ENCODE data around the gene CSK. TPM values are rescaled to one million over a fixed set of nuclear protein-coding genes. Genes with fewer than 3 reads are reported as not detected.
"Not testable (repeated sequence)": the region's sequence is repeated elsewhere in the genome, so short reads cannot be mapped to it uniquely, and the experiment has no call there.

Gene CSK
- total RNA-seq, 1 donor from 2014 or later, result 83.8 TPM

- ATAC-seq, result no peak
Observed at GRCh38 chr15:74785194-74786032, 3.5 kb downstream of the CSK start.

GRCh38 chr15:74786081-74786480 lies 4.2 kb downstream of the CSK start:
- ATAC-seq; H3K27me3 ChIP-seq (ENCODE audit: low read depth); DNase-seq; H3K9me3 ChIP-seq; H3K36me3 ChIP-seq; intact Hi-C loops (cut with DNase I): not testable (repeated sequence)
- Histone ChIP-seq H3K4me1 (peaks cover 90% of the 10 kb centered on the region), H3K27ac (peak overlapping the region; percentile 85), H3K4me3 (peak overlapping the region; percentile 44)

More at GRCh38 chr15:74785194-74786032, 3.5 kb downstream of the CSK start:
- H3K4me1 ChIP-seq, result peaks cover 89% of the 10 kb centered on the region
- no peaks in the 10 kb centered on the region for H3K27me3 ChIP-seq (ENCODE audit: low read depth)
- H3K36me3 ChIP-seq, result no peaks in the 10 kb centered on the region
- TF ChIP-seq CTCF (IDR thresholded peaks at IDR 0.05), result no peak
- DNase-seq, result no peak
- H3K9me3 ChIP-seq, result no peaks in the 10 kb centered on the region
- H3K4me3 ChIP-seq, result peak overlapping the region; percentile 77
- peak overlapping the region; percentile 83 for H3K27ac ChIP-seq
- intact Hi-C loops (cut with DNase I), result no loop called here

- no peak for TF ChIP-seq CTCF (IDR thresholded peaks at IDR 0.05)
- peaks cover 90% of the 10 kb centered on the region for H3K4me1 ChIP-seq
- peak overlapping the region; percentile 44 for H3K4me3 ChIP-seq
- H3K9me3 ChIP-seq, result no peaks in the 10 kb centered on the region
- H3K27ac ChIP-seq, result peak overlapping the region; percentile 85
- no peaks in the 10 kb centered on the region for H3K36me3 ChIP-seq
- intact Hi-C loops (cut with DNase I), result no loop called here
- ATAC-seq (no peak), DNase-seq (no peak)
- H3K27me3 ChIP-seq (ENCODE audit: low read depth), result no peaks in the 10 kb centered on the region
Observed at GRCh38 chr15:74786551-74787165, 4.8 kb downstream of the CSK start.

- peaks cover 97% of the 10 kb centered on the region for H3K4me1 ChIP-seq
- peak overlapping the region; percentile 44 for H3K4me3 ChIP-seq
- intact Hi-C loops (cut with DNase I), result no loop called here
- H3K9me3 ChIP-seq, result no peaks in the 10 kb centered on the region
- TF ChIP-seq CTCF (IDR thresholded peaks at IDR 0.05), result peak; percentile 54
- peak; percentile 75 to 85 for ATAC-seq
- H3K36me3 ChIP-seq, result no peaks in the 10 kb centered on the region
- DNase-seq, result peak; percentile 89
- peak overlapping the region; percentile 85 for H3K27ac ChIP-seq
- H3K27me3 ChIP-seq (ENCODE audit: low read depth), result no peaks in the 10 kb centered on the region
Observed at GRCh38 chr15:74787251-74788041, 5.6 kb downstream of the CSK start.

- TF ChIP-seq CTCF (IDR thresholded peaks at IDR 0.05), result no peak
- Histone ChIP-seq H3K4me1 (peaks cover 99% of the 10 kb centered on the region), H3K9me3 (no peaks in the 10 kb centered on the region), H3K27me3 (ENCODE audit: low read depth) (no peaks in the 10 kb centered on the region), H3K36me3 (no peaks in the 10 kb centered on the region), H3K4me3 (peak overlapping the region; percentile 44), H3K27ac (peak overlapping the region; percentile 85)
- intact Hi-C loops (cut with DNase I), result no loop called here
- ATAC-seq, result peak; percentile 29 to 30
- DNase-seq, result no peak
Observed at GRCh38 chr15:74788042-74788682, 6.3 kb downstream of the CSK start.
